Kidney tubule cell (primary cell): Measurements from ENCODE around the gene TMEM134.
A peak's percentile ranks its signal among the peaks of the same experiment; 100 is the strongest.

Experiments
- DNase-seq: peaks from one replicate; pipeline ENCODE4 v3.0.0-alpha.2; 2018; ENCODE audit warnings: low spot score

The TMEM134 gene

GRCh38 chr11:67422891-67423290 lies 46.2 kb downstream of the TMEM134 start:
- peak; percentile 61 for DNase-seq

DNA sequence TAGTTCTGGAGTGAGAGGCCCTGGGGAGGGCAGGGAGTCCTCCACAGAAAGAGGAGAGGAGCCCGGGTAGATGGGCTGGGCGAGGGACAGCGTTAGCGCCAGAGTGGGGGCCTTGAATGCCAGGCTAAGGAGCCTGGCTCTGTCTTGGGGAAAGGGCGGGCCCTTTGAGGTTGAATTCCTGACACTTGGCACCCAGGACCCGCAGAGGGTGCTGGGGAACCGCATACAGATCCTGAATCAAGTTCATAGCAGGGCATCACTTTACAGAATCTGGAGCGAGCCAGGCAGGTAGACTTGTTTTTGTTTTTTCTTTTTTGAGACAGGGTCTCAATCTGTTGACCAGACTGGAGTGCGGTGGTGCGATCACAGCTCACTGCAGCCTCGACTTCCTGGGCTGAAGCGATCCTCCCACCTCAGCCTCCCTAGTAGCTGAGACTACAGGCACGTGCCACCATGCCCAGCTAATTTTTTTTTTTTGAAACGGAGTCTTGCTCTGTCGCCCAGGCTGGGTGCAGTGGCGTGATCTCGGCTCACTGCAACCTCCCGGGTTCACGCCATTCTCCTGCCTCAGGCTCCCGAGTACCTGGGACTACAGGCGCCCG lies 47.5 kb downstream of the TMEM134 start:
- DNase-seq: no peak

GRCh38 chr11:67420646-67421429 lies 48.2 kb downstream of the TMEM134 start:
- peak; percentile 95 for DNase-seq

DNA sequence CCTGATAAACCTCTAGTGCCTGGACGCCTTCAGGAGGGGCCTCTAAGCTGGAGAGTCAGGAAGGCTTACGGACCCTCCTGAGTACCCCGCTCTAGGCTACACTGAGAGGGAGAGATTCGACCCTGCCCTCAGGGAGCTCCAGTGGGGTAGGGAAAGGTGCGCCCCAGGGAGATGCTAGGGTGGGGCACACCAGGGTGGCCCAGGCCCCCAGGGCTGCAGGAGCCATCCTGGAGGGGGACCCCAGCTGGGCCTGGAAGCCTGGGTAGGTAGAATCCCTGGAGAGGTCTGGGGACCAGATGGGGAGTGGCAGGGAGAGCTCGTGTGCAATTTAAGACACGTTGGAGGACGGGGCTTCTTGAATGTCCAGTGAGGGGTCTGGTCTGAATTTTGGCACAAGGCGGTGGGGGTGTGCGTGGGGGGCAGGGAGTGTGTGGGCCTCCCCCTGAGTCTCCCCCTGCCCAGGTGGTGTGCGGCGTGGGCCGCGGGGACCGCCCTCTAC lies 48.9 kb downstream of the TMEM134 start:
- no peak for DNase-seq

DNA sequence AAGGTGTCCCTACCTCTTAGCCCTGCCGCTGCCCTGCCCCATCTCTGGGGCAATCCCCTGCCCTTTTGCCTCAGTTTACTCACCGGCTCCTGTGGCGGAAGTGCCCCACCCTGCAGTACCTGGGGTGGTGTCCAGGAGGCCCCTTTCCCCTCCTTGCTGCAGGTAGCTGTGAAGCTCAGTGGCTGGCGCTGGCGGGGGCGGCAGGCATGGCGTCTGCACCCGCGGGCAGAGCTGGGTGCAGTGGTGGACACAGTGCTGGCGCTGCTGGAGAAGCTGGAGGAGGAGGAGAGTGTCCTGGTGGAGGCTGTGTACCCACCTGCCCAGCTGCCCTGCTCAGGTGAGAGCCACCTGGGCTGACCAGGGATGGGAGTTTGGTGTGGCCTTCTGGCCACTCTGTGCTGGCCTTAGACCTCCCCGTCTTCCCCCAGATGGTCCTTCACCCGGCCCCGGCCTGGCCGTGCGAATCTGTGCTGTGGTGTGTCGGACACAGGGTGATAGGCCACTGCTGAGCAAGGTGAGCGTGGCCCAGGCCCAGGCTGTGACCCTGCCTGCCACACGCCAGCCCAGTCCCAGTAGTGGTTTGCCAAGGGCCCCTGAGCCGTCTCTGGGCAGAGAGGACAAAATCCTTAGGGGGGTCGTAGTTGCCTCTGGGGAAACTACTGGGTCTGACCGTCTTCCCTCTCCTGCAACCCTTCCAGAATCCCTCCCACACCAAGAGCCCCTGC lies 49.6 kb downstream of the TMEM134 start:
- no peak for DNase-seq

GRCh38 chr11:67418476-67419281 lies 50.4 kb downstream of the TMEM134 start:
- DNase-seq: no peak

- DNase-seq: no peak
Observed at GRCh38 chr11:67417425-67417824, 51.6 kb downstream of the TMEM134 start.

DNA sequence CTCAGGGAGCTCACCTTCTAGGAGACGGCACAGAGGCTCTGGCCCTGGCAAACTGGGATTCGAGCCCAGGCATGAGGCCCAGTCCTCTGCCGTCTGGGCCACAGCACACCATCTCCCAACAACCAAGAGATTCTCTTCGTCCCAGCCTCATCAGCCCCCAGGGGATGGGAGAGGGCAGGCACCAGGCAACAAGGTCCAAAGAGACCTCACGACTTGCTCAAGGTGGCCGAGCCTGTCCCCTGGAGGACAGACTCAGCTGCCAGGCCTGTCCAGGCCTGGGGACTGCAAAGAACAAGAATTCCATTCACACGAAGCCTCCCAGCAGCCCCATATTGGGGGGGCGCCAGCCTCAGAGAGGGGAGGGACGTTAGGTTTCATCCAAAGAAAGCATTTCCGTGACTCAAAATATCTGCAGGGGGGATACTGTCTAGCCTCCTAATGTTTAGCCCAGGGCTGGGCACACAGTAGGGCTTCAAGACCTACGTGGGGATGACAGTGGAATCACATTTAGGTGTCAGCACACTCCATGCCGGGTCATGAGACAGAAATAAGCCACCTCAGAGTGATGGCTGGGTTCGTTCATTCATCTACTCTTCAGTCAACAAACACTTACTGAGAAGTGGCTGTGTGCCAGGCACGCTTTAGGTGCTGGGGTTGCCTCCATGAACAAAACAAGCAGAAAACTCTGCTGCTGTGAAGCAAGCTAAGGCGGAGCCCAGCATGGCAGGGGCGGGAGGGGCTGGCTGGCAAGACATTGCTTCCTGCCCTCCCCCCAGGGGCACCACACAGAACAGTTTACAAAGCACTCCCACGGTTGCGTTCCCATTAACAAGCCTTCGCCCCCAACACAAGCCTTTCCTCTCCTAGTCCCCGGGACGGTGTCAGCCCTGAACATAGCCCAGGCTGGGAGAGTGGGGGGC lies 52.4 kb downstream of the TMEM134 start:
- DNase-seq: no peak

DNA sequence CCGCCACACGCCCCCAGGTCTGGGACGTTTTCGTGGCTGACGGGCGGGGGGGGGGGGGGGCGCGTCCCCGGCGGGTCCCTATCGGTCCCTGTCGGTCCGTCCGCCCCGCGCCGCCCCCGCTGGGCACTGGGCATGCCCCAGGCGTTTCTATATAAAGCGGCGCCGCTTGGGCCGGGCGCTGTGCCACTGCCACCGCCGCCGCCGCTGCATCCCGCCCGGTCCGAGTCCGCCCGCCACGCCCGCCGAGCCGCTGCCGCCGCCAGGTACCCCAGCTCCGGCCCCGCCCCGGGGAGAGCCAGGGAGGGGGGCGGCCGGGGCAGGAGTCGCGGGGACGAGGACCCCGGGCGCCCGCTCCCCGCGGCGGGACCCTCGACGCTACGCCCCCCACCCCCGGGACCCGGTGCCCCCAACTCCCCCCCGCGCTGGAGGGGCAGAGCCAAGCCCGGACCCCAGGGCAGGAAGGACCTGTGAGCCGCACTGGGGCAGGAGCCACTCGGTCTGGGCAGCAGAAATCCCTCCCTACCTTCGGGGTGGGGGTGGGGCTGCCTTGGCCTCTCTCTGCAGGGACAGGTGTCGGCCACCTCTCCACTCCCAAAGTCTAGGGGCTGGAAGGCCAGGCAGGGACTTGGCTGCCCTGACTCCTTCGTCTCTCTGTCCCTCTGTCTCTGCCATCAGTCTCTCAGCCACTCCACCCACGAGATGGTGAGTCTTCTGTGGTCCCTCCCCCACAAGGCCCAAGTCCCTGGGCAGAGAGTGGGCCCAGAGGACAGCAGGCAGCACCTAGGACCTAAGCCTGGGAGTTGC lies 53.3 kb downstream of the TMEM134 start, which contains the start of gene CARNS1:
CARNS1 (plus strand) TSS at position 178 of the 804 bp plus-strand sequence; CDS start at position 700, 522 bp downstream.
- DNase-seq: no peak

DNA sequence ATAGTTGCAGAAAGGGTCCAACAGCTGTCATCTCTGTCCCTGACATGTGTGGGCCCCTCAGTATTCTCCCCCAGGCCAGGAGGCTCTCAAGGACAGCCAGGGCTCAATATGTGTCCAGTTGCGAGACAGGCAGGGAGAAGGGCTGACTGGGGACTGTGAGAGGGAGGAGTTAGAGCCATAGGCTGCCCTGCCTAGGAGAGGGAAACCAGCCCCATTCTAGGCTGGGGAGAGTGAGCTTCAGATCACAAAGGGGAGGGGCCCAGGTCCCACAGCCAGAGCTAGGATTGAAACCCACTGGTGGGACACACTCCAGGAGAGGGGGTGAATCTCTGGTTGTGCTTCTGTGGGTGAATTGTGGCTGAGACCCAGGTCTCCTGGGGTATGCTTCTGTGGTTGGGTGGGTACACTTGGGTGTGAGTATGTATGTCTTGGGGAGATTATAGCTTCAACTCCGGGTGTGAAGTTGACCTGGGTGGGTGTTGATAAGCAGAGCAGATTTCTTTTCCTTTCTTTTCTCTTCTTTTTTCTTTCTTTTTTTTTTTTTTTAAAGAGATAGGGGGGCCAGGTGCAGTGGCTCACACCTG lies 55.7 kb downstream of the TMEM134 start:
- no peak for DNase-seq

DNA sequence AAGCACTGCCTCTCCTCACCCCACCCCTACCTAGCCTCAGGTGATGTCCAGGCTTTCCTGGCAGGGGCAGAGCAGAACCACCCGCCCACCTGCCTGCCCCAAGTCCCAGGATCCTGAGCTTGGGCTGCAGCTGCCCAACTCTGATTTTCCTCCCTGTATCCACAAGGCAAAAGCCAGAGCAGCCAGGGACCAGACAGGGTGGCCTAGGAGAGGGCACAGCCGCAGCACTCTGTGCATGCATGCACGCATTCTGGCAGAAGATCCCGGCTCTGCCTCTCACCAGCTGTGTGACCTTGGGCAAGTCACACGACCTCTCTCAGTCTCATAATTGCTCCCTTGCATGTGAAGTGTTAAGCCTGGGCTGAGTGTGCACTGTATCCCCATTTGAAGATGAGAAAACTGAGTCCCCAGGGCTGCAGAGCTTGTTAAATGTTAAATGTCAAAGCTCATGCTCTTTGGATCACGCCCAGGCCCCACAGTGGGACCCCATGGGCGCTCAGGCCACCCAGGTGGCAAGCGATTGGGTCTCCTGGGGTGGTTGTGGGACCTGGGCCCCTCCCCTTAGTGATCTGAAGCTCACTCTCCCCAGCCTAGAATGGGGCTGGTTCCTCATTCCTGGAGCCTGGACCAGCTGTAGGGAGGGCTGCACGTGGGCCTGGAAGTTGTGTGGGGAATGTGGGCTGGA lies 56.4 kb downstream of the TMEM134 start:
- DNase-seq: no peak

- no peak for DNase-seq
Observed at GRCh38 chr11:67411785-67412152, 57.3 kb downstream of the TMEM134 start.
